Activated T-cell treated with anti-CD3 and anti-CD28 coated beads for 1 hour (primary cell): ENCODE data around the gene NCDN.
"Not testable (repeated sequence)": the region's sequence is repeated elsewhere in the genome, so short reads cannot be mapped to it uniquely, and the experiment has no call there.

ENCODE experiments used
- DNase-seq: peaks from one replicate; pipeline ENCODE4 v3.0.0-alpha.2; 2020; ENCODE audit warnings: low read depth

Gene NCDN

DNA sequence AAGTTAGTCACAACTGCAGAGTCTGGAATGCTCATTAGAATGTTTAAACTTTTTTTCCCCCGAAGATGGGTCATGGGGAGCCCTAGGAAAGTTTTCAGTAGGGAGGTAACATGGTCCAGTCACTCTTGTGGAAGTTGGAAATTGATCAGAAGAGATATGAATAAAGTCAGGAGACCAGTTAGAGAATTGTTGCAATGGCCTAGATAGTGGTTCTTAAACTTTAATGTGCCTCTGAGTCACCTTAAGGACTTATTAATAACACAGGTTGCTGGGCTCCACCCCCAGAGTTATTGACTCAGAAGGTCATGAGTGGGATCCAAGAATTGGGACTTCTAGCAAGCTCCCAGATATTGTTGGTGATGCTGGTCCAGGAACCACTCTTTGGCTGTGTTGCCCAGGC is 12.3 kb downstream of the NCDN start:
- DNase-seq, result no peak

GRCh38 chr1:35570589-35571137 is 13.1 kb downstream of the NCDN start:
- DNase-seq, result no peak

GRCh38 chr1:35571263-35571662 is 13.7 kb downstream of the NCDN start:
- DNase-seq, result no peak

GRCh38 chr1:35572296-35572695 is 14.7 kb downstream of the NCDN start:
- no peak for DNase-seq

DNA sequence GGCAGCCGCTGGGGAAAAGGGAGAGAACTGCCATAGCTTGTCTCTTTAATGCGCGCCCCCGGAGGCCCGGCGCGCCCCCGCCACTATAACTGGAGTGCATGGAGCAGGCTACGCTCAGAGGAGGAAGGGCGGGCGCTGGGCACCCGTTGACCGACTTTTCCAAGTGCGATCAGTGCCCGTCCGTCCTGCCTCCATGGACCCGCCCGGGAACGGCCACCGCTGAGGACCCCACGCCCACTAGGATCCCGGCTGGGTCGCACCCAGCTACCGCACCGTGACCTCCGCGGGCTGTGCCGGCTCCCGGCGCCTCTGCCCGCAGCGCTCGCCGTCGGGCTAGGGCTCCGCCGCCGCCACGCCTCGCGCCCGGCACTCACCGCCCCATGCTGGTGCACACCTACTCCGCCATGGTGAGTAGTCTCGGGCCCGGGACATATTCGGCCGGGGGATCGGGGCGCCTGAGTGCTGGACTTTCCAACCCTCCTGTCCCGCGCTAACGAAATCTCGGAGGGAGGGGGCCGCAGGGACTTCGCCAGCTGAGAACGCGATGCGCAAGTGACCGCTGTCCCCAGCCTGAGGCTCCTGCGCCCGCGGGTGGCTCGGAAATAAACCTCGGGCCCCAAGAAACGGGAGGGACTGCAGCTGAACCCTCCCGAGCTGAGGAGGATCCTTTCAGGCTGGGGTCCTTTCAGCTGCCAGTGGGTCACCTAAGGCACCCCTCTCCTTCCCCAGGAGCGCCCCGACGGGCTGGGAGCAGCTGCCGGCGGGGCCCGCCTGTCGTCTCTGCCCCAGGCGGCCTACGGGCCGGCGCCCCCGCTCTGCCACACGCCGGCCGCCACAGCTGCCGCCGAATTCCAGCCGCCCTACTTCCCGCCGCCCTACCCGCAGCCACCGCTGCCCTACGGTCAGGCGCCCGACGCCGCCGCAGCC is 15.9 kb downstream of the NCDN start, which contains the start of gene TFAP2E:
Gene TFAP2E, plus strand, starts transcription at position 117 of the 927 bp plus-strand sequence. Its CDS starts 264 bp downstream, at position 381.
- DNase-seq, result no peak

- no peak for DNase-seq
Measured at GRCh38 chr1:35574125-35574654, 16.6 kb downstream of the NCDN start.

DNA sequence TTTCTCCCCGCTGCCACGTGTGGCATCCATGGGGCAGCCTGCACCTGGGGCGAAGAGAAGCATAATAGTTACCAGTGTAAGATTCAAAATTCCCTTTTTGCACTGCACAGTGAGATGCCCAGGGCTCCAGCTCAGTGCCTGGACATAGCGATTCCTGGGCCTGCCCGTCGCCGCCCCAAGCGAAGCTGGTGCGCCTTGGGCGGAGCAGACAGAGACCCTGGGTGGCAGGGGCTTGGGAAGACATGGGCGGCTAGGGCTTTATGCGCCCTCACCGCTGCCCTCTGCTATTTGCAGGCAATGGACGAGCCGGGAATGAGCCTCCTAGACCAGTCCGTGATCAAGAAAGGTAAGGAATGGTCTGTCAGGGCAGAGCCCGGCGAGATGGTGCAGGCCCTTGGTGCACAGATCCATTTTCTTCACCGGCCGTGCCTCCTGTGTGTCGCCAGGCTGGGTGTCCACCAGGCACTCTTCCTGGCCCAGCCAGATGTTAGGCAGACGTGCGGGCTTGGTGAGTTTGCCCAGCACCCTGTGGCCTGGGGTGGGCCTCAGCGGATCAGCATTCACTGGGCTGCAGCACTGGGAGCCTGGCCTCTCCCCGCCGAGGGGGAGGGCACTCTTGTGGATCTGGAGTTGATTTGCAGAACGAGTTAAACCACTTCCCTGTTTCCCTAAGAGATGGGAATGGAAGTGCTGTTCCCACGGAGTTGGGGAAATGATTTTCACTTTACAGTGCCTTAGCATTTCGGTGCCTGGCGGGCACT is 17.2 kb downstream of the NCDN start:
- no peak for DNase-seq

DNA sequence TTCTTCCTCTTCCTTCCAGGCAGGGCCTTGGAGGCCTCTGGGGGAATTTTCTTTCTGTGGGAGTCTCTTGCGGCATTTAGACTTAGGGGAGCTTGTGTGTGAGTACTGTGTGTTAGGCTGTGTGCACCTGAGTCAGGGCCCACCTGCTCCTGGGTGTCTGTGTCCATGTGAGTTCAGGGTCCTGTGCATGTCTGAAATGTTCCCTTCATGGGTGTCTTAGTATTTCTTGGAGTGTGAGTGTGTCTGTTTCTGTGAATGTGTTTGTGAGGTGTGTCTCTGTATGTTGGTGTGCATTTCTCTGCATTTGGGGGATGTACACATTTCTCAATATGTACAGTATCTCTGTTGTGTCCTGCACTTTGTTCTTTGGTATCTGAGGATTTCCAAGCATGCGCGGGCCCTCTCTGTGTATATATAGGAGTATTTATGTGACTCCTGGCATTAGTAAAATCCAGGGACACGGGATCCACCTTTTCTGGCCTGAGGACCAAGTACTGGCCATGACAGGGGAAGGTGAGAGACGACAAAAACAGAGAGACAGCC is 17.9 kb downstream of the NCDN start:
- no peak for DNase-seq

DNA sequence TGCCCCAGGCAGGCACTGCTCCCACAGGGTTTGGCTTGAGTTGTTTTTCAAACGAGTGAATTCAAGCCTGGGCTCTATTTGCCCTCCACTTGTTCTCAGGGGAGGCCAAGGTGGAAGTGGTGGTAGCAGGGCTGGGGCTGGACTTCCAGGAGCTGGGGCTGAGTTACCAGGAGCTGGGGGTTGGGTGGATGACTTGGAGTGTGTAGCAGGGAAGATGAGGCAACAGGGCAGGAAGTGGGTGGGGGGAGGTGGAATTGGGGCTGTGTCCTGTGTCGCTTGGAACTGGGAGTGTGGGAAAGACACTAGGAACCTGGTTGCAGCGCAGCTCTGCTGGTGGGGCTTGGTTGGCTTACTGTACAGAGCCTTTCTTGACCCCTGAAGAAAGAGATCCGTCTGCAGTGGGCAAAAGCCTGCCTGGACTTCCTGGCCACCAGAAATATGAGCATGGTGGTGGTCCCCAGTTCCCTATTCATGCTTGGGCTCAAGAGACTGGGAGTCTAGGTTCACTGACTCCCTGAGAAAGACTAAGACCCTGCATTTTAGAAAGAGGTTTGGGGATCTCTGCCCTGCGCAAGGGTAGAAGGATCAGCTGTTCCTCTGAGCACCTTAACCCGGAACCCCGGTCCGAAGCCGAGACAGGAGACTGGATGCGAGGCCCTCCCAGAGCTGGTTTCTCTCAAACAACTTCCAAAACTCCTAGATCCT is 18.6 kb downstream of the NCDN start:
- no peak for DNase-seq

DNA sequence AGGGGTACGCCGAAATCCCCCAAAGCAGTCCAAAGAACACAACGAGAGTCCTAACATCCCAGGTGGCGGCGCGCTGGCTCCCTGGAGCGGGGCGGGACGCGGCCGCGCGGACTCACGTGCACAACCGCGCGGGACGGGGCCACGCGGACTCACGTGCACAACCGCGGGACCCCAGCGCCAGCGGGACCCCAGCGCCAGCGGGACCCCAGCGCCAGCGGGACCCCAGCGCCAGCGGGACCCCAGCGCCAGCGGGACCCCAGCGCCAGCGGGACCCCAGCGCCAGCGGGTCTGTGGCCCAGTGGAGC is 19.1 kb downstream of the NCDN start:
- DNase-seq, result not testable (repeated sequence)

DNA sequence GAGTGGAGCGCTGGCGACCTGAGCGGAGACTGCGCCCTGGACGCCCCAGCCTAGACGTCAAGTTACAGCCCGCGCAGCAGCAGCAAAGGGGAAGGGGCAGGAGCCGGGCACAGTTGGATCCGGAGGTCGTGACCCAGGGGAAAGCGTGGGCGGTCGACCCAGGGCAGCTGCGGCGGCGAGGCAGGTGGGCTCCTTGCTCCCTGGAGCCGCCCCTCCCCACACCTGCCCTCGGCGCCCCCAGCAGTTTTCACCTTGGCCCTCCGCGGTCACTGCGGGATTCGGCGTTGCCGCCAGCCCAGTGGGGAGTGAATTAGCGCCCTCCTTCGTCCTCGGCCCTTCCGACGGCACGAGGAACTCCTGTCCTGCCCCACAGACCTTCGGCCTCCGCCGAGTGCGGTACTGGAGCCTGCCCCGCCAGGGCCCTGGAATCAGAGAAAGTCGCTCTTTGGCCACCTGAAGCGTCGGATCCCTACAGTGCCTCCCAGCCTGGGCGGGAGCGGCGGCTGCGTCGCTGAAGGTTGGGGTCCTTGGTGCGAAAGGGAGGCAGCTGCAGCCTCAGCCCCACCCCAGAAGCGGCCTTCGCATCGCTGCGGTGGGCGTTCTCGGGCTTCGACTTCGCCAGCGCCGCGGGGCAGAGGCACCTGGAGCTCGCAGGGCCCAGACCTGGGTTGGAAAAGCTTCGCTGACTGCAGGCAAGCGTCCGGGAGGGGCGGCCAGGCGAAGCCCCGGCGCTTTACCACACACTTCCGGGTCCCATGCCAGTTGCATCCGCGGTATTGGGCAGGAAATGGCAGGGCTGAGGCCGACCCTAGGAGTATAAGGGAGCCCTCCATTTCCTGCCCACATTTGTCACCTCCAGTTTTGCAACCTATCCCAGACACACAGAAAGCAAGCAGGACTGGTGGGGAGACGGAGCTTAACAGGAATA is 19.7 kb downstream of the NCDN start:
- DNase-seq, result peak; percentile 41

GRCh38 chr1:35580949-35581388 is 23.4 kb downstream of the NCDN start:
- no peak for DNase-seq

- DNase-seq, result not testable (repeated sequence)
Measured at GRCh38 chr1:35581621-35582020, 24.0 kb downstream of the NCDN start.

- no peak for DNase-seq
Measured at GRCh38 chr1:35585281-35585680, 27.7 kb downstream of the NCDN start.

GRCh38 chr1:35585805-35586204 is 28.2 kb downstream of the NCDN start:
- not testable (repeated sequence) for DNase-seq

GRCh38 chr1:35586808-35587207 is 29.2 kb downstream of the NCDN start:
- no peak for DNase-seq

DNA sequence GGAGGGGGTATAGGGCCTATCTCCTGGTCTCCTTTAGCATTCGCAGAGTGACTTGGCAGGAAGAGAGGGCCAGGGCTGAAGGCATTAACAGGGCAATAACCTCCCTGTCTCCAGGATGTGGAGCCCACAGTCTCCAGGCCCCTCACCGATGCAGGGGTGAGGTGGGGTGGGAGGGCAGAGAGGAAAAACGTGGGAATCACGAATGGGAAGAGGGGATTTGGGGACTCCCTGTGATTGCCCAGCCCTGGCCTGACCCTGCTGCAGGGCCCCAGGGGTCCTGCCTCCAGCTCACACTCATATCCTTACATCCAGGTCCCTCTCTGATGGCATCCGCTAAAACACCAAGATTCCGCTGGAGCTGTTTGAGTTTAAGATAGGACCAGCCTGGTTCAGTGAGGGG is 30.1 kb downstream of the NCDN start:
- no peak for DNase-seq

GRCh38 chr1:35588197-35588910 is 30.8 kb downstream of the NCDN start:
- no peak for DNase-seq

DNA sequence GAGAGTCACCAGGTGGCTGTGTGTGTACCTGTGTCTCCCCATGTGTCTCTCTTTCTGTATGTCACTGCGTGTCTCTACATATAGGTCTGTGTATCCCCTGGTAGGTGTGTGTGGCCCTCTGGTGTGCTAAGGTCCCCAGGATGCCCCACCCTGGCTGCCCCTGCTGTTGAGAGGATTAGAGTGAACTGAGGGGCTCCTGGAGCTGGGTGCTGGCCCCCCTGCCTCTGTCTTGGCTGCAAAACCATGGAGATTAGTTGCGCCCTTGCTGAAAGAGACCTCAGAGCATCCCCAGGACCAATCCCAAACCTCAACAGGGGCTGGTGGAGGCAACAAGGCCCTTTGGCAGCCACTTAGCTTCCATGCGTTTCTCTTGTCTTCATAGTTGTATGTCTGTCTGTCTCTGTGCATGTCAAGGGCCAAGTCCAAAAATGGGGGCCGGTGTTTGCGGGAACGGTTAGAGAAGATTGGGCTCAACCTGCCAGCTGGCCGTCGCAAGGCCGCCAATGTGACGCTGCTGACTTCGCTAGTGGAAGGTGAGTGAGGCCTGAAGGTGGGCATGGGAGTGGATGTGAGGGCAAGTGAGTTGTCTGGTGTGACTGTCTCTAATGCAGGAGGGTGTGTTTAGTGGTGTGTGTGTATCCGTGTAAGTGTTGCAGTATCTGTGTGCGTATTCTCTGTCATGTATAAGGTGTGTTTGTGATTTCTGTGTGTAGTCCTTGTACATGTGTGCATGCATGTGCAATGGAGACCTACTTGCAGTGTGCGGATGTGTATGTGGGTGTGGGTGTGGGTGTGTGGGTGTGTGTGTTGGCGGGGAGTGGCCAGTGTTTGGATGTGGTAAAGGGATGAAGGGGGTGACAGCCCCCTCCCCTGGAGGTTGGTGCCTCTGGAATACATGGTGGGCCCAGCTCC is 32.2 kb downstream of the NCDN start:
- no peak for DNase-seq
